ENCODE data around the gene PSMD13.

PSMD13 gene

DNA sequence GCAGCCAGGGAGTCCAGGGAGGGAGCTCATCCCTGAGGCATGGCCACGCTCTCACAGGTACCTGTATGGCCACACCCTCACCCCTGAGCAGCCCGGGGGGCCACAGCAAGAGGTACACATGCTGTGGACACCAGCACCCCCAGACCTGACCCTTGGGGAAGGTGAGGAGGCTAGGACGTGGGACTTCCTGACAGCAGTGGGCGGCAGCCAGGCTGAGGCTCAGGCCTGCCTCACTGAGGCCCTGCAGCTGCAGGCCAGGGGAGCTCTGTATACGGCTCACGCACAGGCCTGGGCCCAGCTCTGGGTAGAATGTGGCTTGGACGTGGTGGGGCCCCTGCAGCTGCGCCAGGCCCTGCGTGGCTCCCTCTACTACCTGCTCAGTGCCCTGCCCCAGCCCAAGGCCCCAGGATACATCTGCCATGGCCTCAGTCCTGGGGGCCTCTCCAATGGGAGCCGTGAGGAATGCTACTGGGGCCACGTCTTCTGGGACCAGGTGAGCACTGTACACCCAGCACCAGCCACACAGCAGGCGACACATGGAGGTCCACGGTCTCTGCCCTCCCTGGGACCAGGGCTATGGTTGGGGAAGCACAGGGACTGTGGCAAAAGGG, 54.0 kb downstream of the PSMD13 start:
- Histone ChIP-seq H3K4me2 (ENCODE audit: low read depth, low read length) (no peak overlapping the region), H3K27me3 (replicated peaks; ENCODE audit: insufficient read depth, low read length) (peaks cover 16% of the 10 kb centered on the region), H3K27ac (ENCODE audit: low read length) (no peak overlapping the region), H3F3A (ENCODE audit: insufficient read depth, low read length) (no peaks in the 10 kb centered on the region), H2AFZ (ENCODE audit: low read length) (no peak overlapping the region), H3K79me2 (ENCODE audit: low read length) (no peaks in the 10 kb centered on the region), H3K9me3 (replicated peaks; ENCODE audit: insufficient read depth, low read length) (no peaks in the 10 kb centered on the region), H3K4me3 (ENCODE audit: low read length) (no peak overlapping the region), H3K4me1 (ENCODE audit: low read length) (no peaks in the 10 kb centered on the region), H3K36me3 (replicated peaks; ENCODE audit: insufficient read depth, low read length) (no peaks in the 10 kb centered on the region), H3K9ac (ENCODE audit: low read length) (no peak overlapping the region), H4K20me1 (ENCODE audit: insufficient read depth, low read length) (no peaks in the 10 kb centered on the region), H3K9me2 (replicated peaks; ENCODE audit: insufficient read depth, low read length) (no peaks in the 10 kb centered on the region)
- TF ChIP-seq CTCF (IDR thresholded peaks at IDR 0.05; ENCODE audit: low read length) (no peak), EZH2phosphoT487 (IDR thresholded peaks at IDR 0.05; ENCODE audit: low read length) (no peak), EZH2 (optimal IDR thresholded peaks at IDR 0.05; ENCODE audit: low read depth, low read length) (no peak)
- DNase-seq: no peak

DNA sequence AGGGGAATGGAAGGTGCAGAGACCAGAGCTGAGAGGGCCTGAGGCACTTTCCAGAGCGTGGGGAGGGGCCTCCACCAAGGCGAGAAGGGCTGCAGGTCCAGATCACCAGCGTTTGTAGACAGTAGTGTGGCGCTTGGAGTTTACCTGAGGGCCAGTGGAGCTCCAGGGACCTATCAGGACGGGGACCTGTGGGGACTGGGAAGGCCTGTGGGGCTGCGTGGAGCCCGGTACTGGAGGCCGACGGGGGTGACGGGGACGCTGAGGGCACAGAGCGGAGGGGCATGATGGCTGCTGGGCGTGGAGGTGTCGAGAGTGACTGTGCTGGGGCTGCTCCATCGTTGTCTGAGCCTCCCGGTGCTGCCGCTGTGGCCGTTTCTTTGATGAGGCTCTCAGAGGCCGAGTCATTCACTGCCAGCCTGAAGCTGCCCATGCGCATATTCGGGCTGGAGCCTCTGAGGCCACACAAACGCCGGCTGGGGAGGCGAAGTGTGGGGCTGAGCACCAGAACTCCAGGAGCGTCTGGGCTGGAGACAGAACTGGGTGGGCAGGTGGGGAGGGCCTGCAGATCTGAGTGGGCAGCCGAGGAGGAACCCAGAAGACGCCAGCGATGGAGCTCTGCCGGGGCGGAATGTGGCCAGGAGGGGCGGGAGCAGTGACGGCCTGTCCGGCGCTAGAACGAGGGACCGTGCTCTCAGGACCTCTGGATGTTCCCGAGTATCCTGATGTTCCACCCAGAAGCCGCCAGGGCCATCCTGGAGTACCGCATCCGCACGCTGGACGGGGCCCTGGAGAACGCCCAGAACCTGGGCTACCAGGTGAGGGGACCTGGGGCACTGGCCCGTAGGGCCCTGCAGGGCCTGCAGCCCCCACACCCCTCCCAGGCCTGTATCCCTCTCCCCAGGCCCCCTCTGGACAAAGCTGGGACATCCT, 54.8 kb downstream of the PSMD13 start:
- Histone ChIP-seq H3K9ac (ENCODE audit: low read length) (no peak overlapping the region), H4K20me1 (ENCODE audit: insufficient read depth, low read length) (no peaks in the 10 kb centered on the region), H3K9me2 (replicated peaks; ENCODE audit: insufficient read depth, low read length) (no peaks in the 10 kb centered on the region), H3F3A (ENCODE audit: insufficient read depth, low read length) (no peaks in the 10 kb centered on the region), H3K4me3 (ENCODE audit: low read length) (no peak overlapping the region), H3K36me3 (replicated peaks; ENCODE audit: insufficient read depth, low read length) (no peaks in the 10 kb centered on the region), H3K79me2 (ENCODE audit: low read length) (no peaks in the 10 kb centered on the region), H3K27me3 (replicated peaks; ENCODE audit: insufficient read depth, low read length) (peaks cover 21% of the 10 kb centered on the region), H3K4me1 (ENCODE audit: low read length) (no peaks in the 10 kb centered on the region), H3K9me3 (replicated peaks; ENCODE audit: insufficient read depth, low read length) (no peaks in the 10 kb centered on the region), H2AFZ (ENCODE audit: low read length) (no peak overlapping the region), H3K27ac (ENCODE audit: low read length) (no peak overlapping the region), H3K4me2 (ENCODE audit: low read depth, low read length) (no peak overlapping the region)
- DNase-seq: no peak
- TF ChIP-seq CTCF (IDR thresholded peaks at IDR 0.05; ENCODE audit: low read length): no peak
- TF ChIP-seq EZH2 (optimal IDR thresholded peaks at IDR 0.05; ENCODE audit: low read depth, low read length): no peak
- TF ChIP-seq EZH2phosphoT487 (IDR thresholded peaks at IDR 0.05; ENCODE audit: low read length): no peak

GRCh38 chr11:292211-293121, 55.7 kb downstream of the PSMD13 start:
- Histone ChIP-seq H3K27me3 (replicated peaks; ENCODE audit: insufficient read depth, low read length) (peaks cover 16% of the 10 kb centered on the region), H3K4me1 (ENCODE audit: low read length) (no peaks in the 10 kb centered on the region), H3F3A (ENCODE audit: insufficient read depth, low read length) (no peaks in the 10 kb centered on the region), H2AFZ (ENCODE audit: low read length) (no peak overlapping the region), H3K4me2 (ENCODE audit: low read depth, low read length) (no peak overlapping the region), H3K9me2 (replicated peaks; ENCODE audit: insufficient read depth, low read length) (no peaks in the 10 kb centered on the region), H3K9ac (ENCODE audit: low read length) (no peak overlapping the region), H3K36me3 (replicated peaks; ENCODE audit: insufficient read depth, low read length) (no peaks in the 10 kb centered on the region), H4K20me1 (ENCODE audit: insufficient read depth, low read length) (no peaks in the 10 kb centered on the region), H3K9me3 (replicated peaks; ENCODE audit: insufficient read depth, low read length) (no peaks in the 10 kb centered on the region), H3K79me2 (ENCODE audit: low read length) (no peaks in the 10 kb centered on the region), H3K27ac (ENCODE audit: low read length) (no peak overlapping the region), H3K4me3 (ENCODE audit: low read length) (no peak overlapping the region)
- no peak for TF ChIP-seq EZH2 (optimal IDR thresholded peaks at IDR 0.05; ENCODE audit: low read depth, low read length)
- TF ChIP-seq CTCF (IDR thresholded peaks at IDR 0.05; ENCODE audit: low read length): no peak
- no peak for TF ChIP-seq EZH2phosphoT487 (IDR thresholded peaks at IDR 0.05; ENCODE audit: low read length)
- no peak for DNase-seq

Measured in MM.1S (cell line).